Activated naive CD4-positive, alpha-beta T cell treated with anti-CD3 and anti-CD28 coated beads, Interleukin-2, amount 50 U/mL, for 24 hours (primary cell): ENCODE data around the gene ERGIC2.
"Not testable (repeated sequence)": the region's sequence is repeated elsewhere in the genome, so short reads cannot be mapped to it uniquely, and the experiment has no call there.

Source experiments
- H3K27ac Mint-ChIP-seq: one replicate; pipeline ENCODE4 v1.8.0; 2021; ENCODE audit warnings: mild to moderate bottlenecking, mixed read lengths
- H3K27me3 Mint-ChIP-seq: one replicate; pipeline ENCODE4 v1.8.0; 2021; ENCODE audit warnings: mixed read lengths
- H3K36me3 Mint-ChIP-seq: one replicate; pipeline ENCODE4 v1.8.0; 2021; ENCODE audit warnings: mixed read lengths
- H3K4me1 Mint-ChIP-seq: one replicate; pipeline ENCODE4 v1.8.0; 2021; ENCODE audit warnings: mixed read lengths
- H3K4me3 Mint-ChIP-seq: one replicate; pipeline ENCODE4 v1.8.0; 2021; ENCODE audit warnings: mild to moderate bottlenecking, mixed read lengths
- H3K9me3 Mint-ChIP-seq: one replicate; pipeline ENCODE4 v1.8.0; 2021; ENCODE audit warnings: mixed read lengths

ERGIC2 gene

GRCh38 chr12:29329411-29329810 is 51.6 kb downstream of the ERGIC2 start:
- Mint-ChIP-seq H3K4me3 (no peak overlapping the region), H3K36me3 (peaks cover 14% of the 10 kb centered on the region), H3K27me3 (no peaks in the 10 kb centered on the region), H3K4me1 (peaks cover 4% of the 10 kb centered on the region), H3K9me3 (no peaks in the 10 kb centered on the region), H3K27ac (no peak overlapping the region)

GRCh38 chr12:29322157-29322556 is 58.8 kb downstream of the ERGIC2 start:
- Mint-ChIP-seq H3K27ac (no peak overlapping the region), H3K9me3 (no peaks in the 10 kb centered on the region), H3K4me3 (no peak overlapping the region), H3K27me3 (no peaks in the 10 kb centered on the region), H3K36me3 (peaks cover 15% of the 10 kb centered on the region), H3K4me1 (peaks cover 15% of the 10 kb centered on the region)

GRCh38 chr12:29320295-29321085 is 60.5 kb downstream of the ERGIC2 start:
- Mint-ChIP-seq H3K36me3 (peaks cover 12% of the 10 kb centered on the region), H3K27me3 (no peaks in the 10 kb centered on the region), H3K27ac (no peak overlapping the region), H3K9me3 (no peaks in the 10 kb centered on the region), H3K4me1 (peaks cover 13% of the 10 kb centered on the region), H3K4me3 (no peak overlapping the region)

GRCh38 chr12:29317556-29318363 is 63.2 kb downstream of the ERGIC2 start:
- Mint-ChIP-seq H3K36me3 (peaks cover 9% of the 10 kb centered on the region), H3K27ac (no peak overlapping the region), H3K9me3 (no peaks in the 10 kb centered on the region), H3K4me3 (no peak overlapping the region), H3K4me1 (peaks cover 11% of the 10 kb centered on the region), H3K27me3 (no peaks in the 10 kb centered on the region)

- Mint-ChIP-seq H3K4me3 (no peak overlapping the region), H3K9me3 (no peaks in the 10 kb centered on the region), H3K36me3 (peaks cover 7% of the 10 kb centered on the region), H3K27me3 (no peaks in the 10 kb centered on the region), H3K4me1 (peaks cover 11% of the 10 kb centered on the region), H3K27ac (no peak overlapping the region)
Observed at GRCh38 chr12:29316752-29317151, 64.2 kb downstream of the ERGIC2 start.

- no peaks in the 10 kb centered on the region for H3K9me3 Mint-ChIP-seq
- no peaks in the 10 kb centered on the region for H3K27me3 Mint-ChIP-seq
- no peak overlapping the region for H3K27ac Mint-ChIP-seq
- no peak overlapping the region for H3K4me3 Mint-ChIP-seq
- H3K4me1 Mint-ChIP-seq = peaks cover 11% of the 10 kb centered on the region
- H3K36me3 Mint-ChIP-seq = peaks cover 7% of the 10 kb centered on the region
Observed at GRCh38 chr12:29314416-29314815, 66.6 kb downstream of the ERGIC2 start.

GRCh38 chr12:29310899-29311298 is 70.1 kb downstream of the ERGIC2 start:
- H3K36me3 Mint-ChIP-seq = peaks cover 7% of the 10 kb centered on the region
- H3K4me1 Mint-ChIP-seq = no peaks in the 10 kb centered on the region
- no peak overlapping the region for H3K4me3 Mint-ChIP-seq
- H3K9me3 Mint-ChIP-seq = no peaks in the 10 kb centered on the region
- H3K27me3 Mint-ChIP-seq = no peaks in the 10 kb centered on the region
- no peak overlapping the region for H3K27ac Mint-ChIP-seq

GRCh38 chr12:29309320-29309902 is 71.6 kb downstream of the ERGIC2 start:
- H3K9me3 Mint-ChIP-seq = no peaks in the 10 kb centered on the region
- no peak overlapping the region for H3K27ac Mint-ChIP-seq
- H3K36me3 Mint-ChIP-seq = peaks cover 2% of the 10 kb centered on the region
- no peak overlapping the region for H3K4me3 Mint-ChIP-seq
- H3K27me3 Mint-ChIP-seq = no peaks in the 10 kb centered on the region
- H3K4me1 Mint-ChIP-seq = no peaks in the 10 kb centered on the region

GRCh38 chr12:29306682-29307081 is 74.3 kb downstream of the ERGIC2 start:
- no peaks in the 10 kb centered on the region for H3K4me1 Mint-ChIP-seq
- H3K9me3 Mint-ChIP-seq = no peaks in the 10 kb centered on the region

GRCh38 chr12:29306266-29306665 is 74.7 kb downstream of the ERGIC2 start:
- no peaks in the 10 kb centered on the region for H3K9me3 Mint-ChIP-seq
- H3K27me3 Mint-ChIP-seq = no peaks in the 10 kb centered on the region
- H3K4me3 Mint-ChIP-seq = no peak overlapping the region
- H3K36me3 Mint-ChIP-seq = peaks cover 2% of the 10 kb centered on the region
- no peaks in the 10 kb centered on the region for H3K4me1 Mint-ChIP-seq
- H3K27ac Mint-ChIP-seq = no peak overlapping the region

More at GRCh38 chr12:29306682-29307081, 74.3 kb downstream of the ERGIC2 start:
- Mint-ChIP-seq H3K36me3 (peaks cover 2% of the 10 kb centered on the region), H3K27ac (no peak overlapping the region), H3K27me3 (no peaks in the 10 kb centered on the region), H3K4me3 (no peak overlapping the region)

- H3K9me3 Mint-ChIP-seq = no peaks in the 10 kb centered on the region
- no peak overlapping the region for H3K27ac Mint-ChIP-seq
- no peaks in the 10 kb centered on the region for H3K27me3 Mint-ChIP-seq
- no peak overlapping the region for H3K4me3 Mint-ChIP-seq
- H3K4me1 Mint-ChIP-seq = no peaks in the 10 kb centered on the region
- H3K36me3 Mint-ChIP-seq = peaks cover 2% of the 10 kb centered on the region
Observed at GRCh38 chr12:29304388-29304787, 76.6 kb downstream of the ERGIC2 start.

GRCh38 chr12:29301114-29301513 is 79.9 kb downstream of the ERGIC2 start:
- Mint-ChIP-seq H3K27me3 (no peaks in the 10 kb centered on the region), H3K4me1 (no peaks in the 10 kb centered on the region), H3K36me3 (no peaks in the 10 kb centered on the region), H3K4me3 (no peak overlapping the region), H3K9me3 (no peaks in the 10 kb centered on the region), H3K27ac (no peak overlapping the region)

- H3K27me3 Mint-ChIP-seq = no peaks in the 10 kb centered on the region
- no peaks in the 10 kb centered on the region for H3K9me3 Mint-ChIP-seq
- H3K4me1 Mint-ChIP-seq = no peaks in the 10 kb centered on the region
Observed at GRCh38 chr12:29299633-29300032, 81.3 kb downstream of the ERGIC2 start.

GRCh38 chr12:29291226-29291625 is 89.7 kb downstream of the ERGIC2 start:
- no peak overlapping the region for H3K27ac Mint-ChIP-seq

More at GRCh38 chr12:29299633-29300032, 81.3 kb downstream of the ERGIC2 start:
- no peaks in the 10 kb centered on the region for H3K36me3 Mint-ChIP-seq
- no peak overlapping the region for H3K4me3 Mint-ChIP-seq
- H3K27ac Mint-ChIP-seq = no peak overlapping the region

GRCh38 chr12:29290475-29290874 is 90.5 kb downstream of the ERGIC2 start:
- H3K4me1 Mint-ChIP-seq, H3K9me3 Mint-ChIP-seq, H3K27me3 Mint-ChIP-seq, H3K27ac Mint-ChIP-seq, H3K4me3 Mint-ChIP-seq: not testable (repeated sequence)
- H3K36me3 Mint-ChIP-seq = peaks cover 11% of the 10 kb centered on the region

More at GRCh38 chr12:29291226-29291625, 89.7 kb downstream of the ERGIC2 start:
- no peak overlapping the region for H3K4me3 Mint-ChIP-seq
- H3K27me3 Mint-ChIP-seq = no peaks in the 10 kb centered on the region
- H3K9me3 Mint-ChIP-seq = no peaks in the 10 kb centered on the region
- H3K36me3 Mint-ChIP-seq = peaks cover 11% of the 10 kb centered on the region
- H3K4me1 Mint-ChIP-seq = no peaks in the 10 kb centered on the region

GRCh38 chr12:29288031-29288430 is 92.9 kb downstream of the ERGIC2 start:
- Mint-ChIP-seq H3K4me3 (no peak overlapping the region), H3K4me1 (no peaks in the 10 kb centered on the region), H3K27ac (no peak overlapping the region), H3K27me3 (no peaks in the 10 kb centered on the region), H3K36me3 (peaks cover 11% of the 10 kb centered on the region), H3K9me3 (no peaks in the 10 kb centered on the region)
